Spleen (tissue), 11 donors: ENCODE measurements around the gene CCM2L. TPM values are rescaled to one million over a fixed set of nuclear protein-coding genes. Genes with fewer than 3 reads are reported as not detected.

Experiments
- DNase-seq: peaks from one replicate; pipeline ENCODE4 v3.0.0-alpha.2; 2020
- H3K27ac ChIP-seq, 8 donors: fragments of 200-600 bp; sonication (generic) in 7 of 8; 1 replicate in 4 of 8; 2 replicates in 4 of 8; pipeline versions ENCODE4 v1.5.0 to v1.8.0; 2016 to 2021; ENCODE audit warnings: inconsistent platforms in 4 of 8, mild to moderate bottlenecking in 4 of 8, moderate library complexity in 1 of 8
- H3K27me3 ChIP-seq, 7 donors: fragments of 200-600 bp; sonication (generic) in 6 of 7; replicated peaks in 1 of 7; 1 replicate in 4 of 7; 2 replicates in 3 of 7; pipeline versions ENCODE4 v1.5.0 to v1.8.0; 2016 to 2021; ENCODE audit warnings: inconsistent platforms in 3 of 7, mild to moderate bottlenecking in 1 of 7
- H3K36me3 ChIP-seq, 6 donors: fragments of 200-600 bp; sonication (generic) in 5 of 6; 1 replicate in 4 of 6; 2 replicates in 2 of 6; pipeline versions ENCODE4 v1.5.0 to v1.8.0; 2016 to 2021; ENCODE audit warnings: inconsistent platforms in 2 of 6
- H3K4me1 ChIP-seq, 6 donors: fragments of 200-600 bp; sonication (generic) in 5 of 6; 1 replicate in 3 of 6; 2 replicates in 3 of 6; pipeline versions ENCODE4 v1.5.0 to v1.8.0; 2016 to 2021; ENCODE audit warnings: inconsistent platforms in 3 of 6
- H3K4me3 ChIP-seq, 8 donors: fragments of 200-600 bp; sonication (generic) in 7 of 8; 1 replicate in 4 of 8; 2 replicates in 4 of 8; pipeline versions ENCODE4 v1.5.0 to v1.8.0; 2016 to 2021; ENCODE audit warnings: inconsistent platforms in 4 of 8, mild to moderate bottlenecking in 4 of 8, moderate library complexity in 2 of 8
- H3K9me3 ChIP-seq, 8 donors: fragments of 200-600 bp; sonication (generic) in 7 of 8; 1 replicate in 4 of 8; 2 replicates in 4 of 8; pipeline versions ENCODE4 v1.5.0 to v1.8.0; 2016 to 2021; ENCODE audit warnings: inconsistent platforms in 4 of 8
- POLR2A ChIP-seq, 3 donors: fragments of 450-650 bp; IDR thresholded peaks; one replicate each; pipeline ENCODE4 v1.5.1; 2017; ENCODE audit warnings: antibody characterized with exemption in 3 of 3, mild to moderate bottlenecking in 1 of 3
- POLR2AphosphoS5 ChIP-seq, 3 donors: sonication (generic); formaldehyde crosslinking; IDR thresholded peaks; one replicate each; pipeline ENCODE4 v1.5.1; 2017; ENCODE audit warnings: antibody characterized with exemption in 3 of 3
- WGBS, 5 donors: extraction: QIAGEN DNeasy Blood & Tissue Kit in 3 of 5; methylation state at CpG; one replicate each; pipeline versions ENCODE4 v1.1.5 to v1.1.7; 2013 to 2018; 5-methylcytosine and 5-hydroxymethylcytosine counted together
- intact Hi-C: fragments of 100-400 bp; cut with DNase I; formaldehyde crosslinking; loops from one replicate; pipeline ENCODE4 v1.15.0; 2023; ENCODE audit warnings: low total_unique reads
- polyA plus RNA-seq, 3 donors: library from polyadenylated mRNA; stranded (reverse); fragments of 200-250 nt; gene quantifications; one replicate each; pipeline ENCODE4 v1.2.1, GENCODE V29; 2013
- total RNA-seq, 7 donors: library from RNA; depleted of rRNA in 3 of 7; stranded (reverse); fragments of >200 nt in 3 of 7; fragmentation: NEBNext Ultra II Directional in 4 of 7; extraction: Animal tissue kit (Norgen Biotek cat#: 25700) in 4 of 7; gene quantifications; one replicate each; pipeline versions ENCODE4 v1.1.0 to v1.2.1, GENCODE V29; 2016 to 2021
- TF ChIP-seq, protein P1 (sequence below), 11 experiments: fragments of 200-600 bp in 7 of 11; fragments of 450-650 bp in 4 of 11; sonication (generic) in 4 of 11; IDR thresholded peaks in 8 of 11; conservative IDR thresholded peaks in 3 of 11; 1 replicate in 7 of 11; 2 replicates in 4 of 11; pipeline versions ENCODE4 v1.4.0 to v1.8.0; 2016 to 2021; ENCODE audit warnings: antibody characterized with exemption in 11 of 11, inconsistent platforms in 4 of 11, mild to moderate bottlenecking in 1 of 11
- donor health status: healthy with polysubstance abuse.
- donor health status: DM: no; HTN: no; CAD: no; lungs with moderate emphysema.
- donor health status: DM: no; HTN: no; CAD: no.
- donor health status: Bipolar disorder and iron deficiency.
- donor health status: healthy.
- donor health status: DM: no; HTN: no; CAD: no.
- donor health status: DM: yes; HTN: yes; CAD: no.

CCM2L gene
- total and polyA plus RNA-seq, 10 donors, result 27.6 to 186 (median 135) TPM

DNA sequence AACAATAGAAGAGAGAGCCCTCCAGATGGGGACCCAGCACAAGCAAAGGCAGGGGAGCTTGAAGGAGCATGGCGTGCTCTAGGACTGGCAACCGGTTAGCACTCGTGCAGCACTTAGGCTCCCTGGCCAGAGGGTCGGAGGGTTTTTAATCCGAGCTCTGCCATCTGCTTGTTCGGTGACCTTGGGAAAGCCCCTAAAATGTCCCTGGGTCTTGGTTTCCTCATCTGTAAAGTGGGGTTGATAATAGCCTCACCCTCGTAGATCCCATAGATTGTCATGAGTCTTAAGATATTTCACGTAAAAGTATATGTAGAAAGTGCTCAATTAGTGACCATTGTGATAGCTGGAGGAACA lies 25.2 kb downstream of the CCM2L start:
- intact Hi-C loops, result no loop called here
- H3K36me3 ChIP-seq, result peaks cover 0 to 8% (median 1%) of the 10 kb centered on the region in 6 donors
- TF ChIP-seq POLR2AphosphoS5 (IDR thresholded peaks at IDR 0.05) (no peak), POLR2A (IDR thresholded peaks at IDR 0.05) (no peak)
- TF ChIP-seq, protein P1, sequence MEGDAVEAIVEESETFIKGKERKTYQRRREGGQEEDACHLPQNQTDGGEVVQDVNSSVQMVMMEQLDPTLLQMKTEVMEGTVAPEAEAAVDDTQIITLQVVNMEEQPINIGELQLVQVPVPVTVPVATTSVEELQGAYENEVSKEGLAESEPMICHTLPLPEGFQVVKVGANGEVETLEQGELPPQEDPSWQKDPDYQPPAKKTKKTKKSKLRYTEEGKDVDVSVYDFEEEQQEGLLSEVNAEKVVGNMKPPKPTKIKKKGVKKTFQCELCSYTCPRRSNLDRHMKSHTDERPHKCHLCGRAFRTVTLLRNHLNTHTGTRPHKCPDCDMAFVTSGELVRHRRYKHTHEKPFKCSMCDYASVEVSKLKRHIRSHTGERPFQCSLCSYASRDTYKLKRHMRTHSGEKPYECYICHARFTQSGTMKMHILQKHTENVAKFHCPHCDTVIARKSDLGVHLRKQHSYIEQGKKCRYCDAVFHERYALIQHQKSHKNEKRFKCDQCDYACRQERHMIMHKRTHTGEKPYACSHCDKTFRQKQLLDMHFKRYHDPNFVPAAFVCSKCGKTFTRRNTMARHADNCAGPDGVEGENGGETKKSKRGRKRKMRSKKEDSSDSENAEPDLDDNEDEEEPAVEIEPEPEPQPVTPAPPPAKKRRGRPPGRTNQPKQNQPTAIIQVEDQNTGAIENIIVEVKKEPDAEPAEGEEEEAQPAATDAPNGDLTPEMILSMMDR (IDR thresholded peaks at IDR 0.05 in 8 of 11, conservative IDR thresholded peaks at IDR 0.05 in 3 of 11), result peak in 2 of 11 experiments; percentile 1 to 7
- peaks cover 25 to 100% (median 73%) of the 10 kb centered on the region in 6 donors for H3K4me1 ChIP-seq
- no peak for DNase-seq
- peak overlapping the region in 1 of 8 donors; percentile 34 for H3K4me3 ChIP-seq
- H3K9me3 ChIP-seq, result no peaks in the 10 kb centered on the region
- H3K27ac ChIP-seq, result peak overlapping the region in 7 of 8 donors; percentile 63 to 91 (median 81)
- WGBS, 5 donors, result 51 to 68% (median 56%) methylated on average over 8 of the region's 8 CpGs
- peaks cover 0 to 32% (median 0%) of the 10 kb centered on the region in 7 donors for H3K27me3 ChIP-seq

DNA sequence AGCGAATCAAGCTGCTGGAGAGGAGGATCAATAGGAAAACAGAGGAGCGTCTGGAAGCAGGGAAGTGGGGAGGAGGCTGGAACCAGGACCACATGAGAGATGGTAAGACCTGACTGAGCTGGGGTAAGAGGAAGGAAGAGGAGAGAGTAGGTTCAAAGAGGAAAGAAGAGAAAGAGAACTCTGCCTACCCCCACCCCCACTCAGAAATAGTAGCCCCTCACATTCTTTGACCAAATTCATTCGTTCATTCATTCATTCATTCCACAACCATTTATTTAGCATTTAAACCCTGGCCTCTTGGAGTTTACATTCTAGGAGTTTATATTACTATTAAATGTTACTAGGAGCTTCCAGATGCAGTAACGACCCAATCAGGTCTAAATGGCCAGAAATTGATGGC lies 26.0 kb downstream of the CCM2L start:
- H3K4me1 ChIP-seq, result peaks cover 21 to 100% (median 76%) of the 10 kb centered on the region in 6 donors
- WGBS, 5 donors, result 43 to 70% (median 54%) methylated on average over 4 of the region's 4 CpGs
- intact Hi-C loops, result no loop called here
- no peak for DNase-seq
- peaks cover 0 to 26% (median 0%) of the 10 kb centered on the region in 7 donors for H3K27me3 ChIP-seq
- peak overlapping the region in 1 of 8 donors; percentile 34 for H3K4me3 ChIP-seq
- H3K9me3 ChIP-seq, result no peaks in the 10 kb centered on the region
- no peak for TF ChIP-seq POLR2AphosphoS5 (IDR thresholded peaks at IDR 0.05)
- TF ChIP-seq, protein P1 (IDR thresholded peaks at IDR 0.05 in 8 of 11, conservative IDR thresholded peaks at IDR 0.05 in 3 of 11), result no peak
- no peak for TF ChIP-seq POLR2A (IDR thresholded peaks at IDR 0.05)
- peak overlapping the region in 7 of 8 donors; percentile 63 to 91 (median 81) for H3K27ac ChIP-seq
- peaks cover 0 to 8% (median under 1%) of the 10 kb centered on the region in 6 donors for H3K36me3 ChIP-seq

DNA sequence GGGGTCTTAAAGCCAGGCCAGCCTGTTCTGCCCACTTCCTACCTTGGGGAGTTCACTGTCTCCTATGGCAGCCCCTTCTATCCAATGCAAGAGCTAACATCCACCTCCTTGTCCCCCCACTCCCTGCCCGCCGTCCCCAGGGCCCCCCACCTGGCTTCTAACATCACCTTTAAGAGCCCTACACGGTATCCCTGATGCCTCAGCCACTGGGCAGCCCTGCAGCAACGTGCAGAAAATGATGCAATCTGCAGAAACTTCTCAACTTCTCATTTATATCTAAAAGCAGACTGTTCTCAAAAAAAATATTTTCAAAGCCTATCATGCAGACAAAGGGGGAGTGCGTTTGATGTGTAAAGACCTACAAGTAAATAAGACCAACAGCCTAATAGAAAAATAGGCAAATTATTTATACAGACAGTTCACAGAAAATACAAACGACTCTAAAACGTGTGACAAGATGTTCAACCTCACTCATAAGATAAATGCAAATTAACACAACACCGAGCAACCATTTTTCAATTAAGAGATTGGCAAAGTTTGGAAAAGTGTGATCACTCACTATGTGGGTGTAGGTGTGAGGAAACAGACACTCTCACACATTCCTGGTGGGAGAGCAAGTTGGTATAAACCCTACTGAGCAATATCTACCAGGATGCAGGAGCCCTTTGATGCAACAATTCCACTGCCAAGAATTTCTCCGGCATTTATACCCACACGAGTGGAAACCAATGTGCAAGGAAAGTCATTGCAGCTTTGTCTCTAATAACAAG lies 26.7 kb downstream of the CCM2L start:
- Histone ChIP-seq H3K27ac (peak overlapping the region in 6 of 8 donors; percentile 70 to 91 (median 83)), H3K4me1 (peaks cover 20 to 100% (median 75%) of the 10 kb centered on the region in 6 donors), H3K4me3 (peak overlapping the region in 1 of 8 donors; percentile 8), H3K36me3 (peaks cover 0 to 5% (median 0%) of the 10 kb centered on the region in 6 donors), H3K9me3 (no peaks in the 10 kb centered on the region), H3K27me3 (peaks cover 0 to 21% (median 0%) of the 10 kb centered on the region in 7 donors)
- DNase-seq, result no peak
- WGBS, 5 donors, result 45 to 71% (median 57%) methylated on average over 10 of the region's 10 CpGs
- TF ChIP-seq POLR2AphosphoS5 (IDR thresholded peaks at IDR 0.05) (no peak), POLR2A (IDR thresholded peaks at IDR 0.05) (no peak)
- TF ChIP-seq, protein P1 (IDR thresholded peaks at IDR 0.05 in 8 of 11, conservative IDR thresholded peaks at IDR 0.05 in 3 of 11), result no peak
- intact Hi-C loops, result no loop called here

DNA sequence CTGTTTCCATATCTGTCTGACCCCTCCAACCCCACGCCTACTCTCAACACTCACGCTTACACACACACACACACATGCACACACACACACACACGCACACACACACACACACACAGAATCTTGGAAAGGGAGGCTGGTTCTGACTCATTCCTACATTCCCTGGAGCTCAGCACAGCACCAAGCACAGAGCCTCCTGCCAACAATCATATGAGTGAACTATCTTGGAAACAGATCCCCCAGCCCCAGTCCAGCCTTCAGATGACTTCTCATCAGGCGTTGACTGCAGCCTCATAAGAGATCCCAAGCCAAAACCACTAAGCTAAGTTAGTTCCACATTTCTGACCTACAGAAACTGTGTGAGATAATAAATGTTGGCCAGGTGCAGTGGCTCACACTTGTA lies 27.7 kb downstream of the CCM2L start:
- H3K9me3 ChIP-seq, result no peaks in the 10 kb centered on the region
- H3K27ac ChIP-seq, result peak overlapping the region in 5 of 8 donors; percentile 22 to 91 (median 85)
- peaks cover 16 to 100% (median 68%) of the 10 kb centered on the region in 6 donors for H3K4me1 ChIP-seq
- WGBS, 5 donors, result 42 to 86% (median 71%) methylated on average over 4 of the region's 4 CpGs
- no peaks in the 10 kb centered on the region for H3K36me3 ChIP-seq
- TF ChIP-seq POLR2A (IDR thresholded peaks at IDR 0.05), result no peak
- no peak for TF ChIP-seq POLR2AphosphoS5 (IDR thresholded peaks at IDR 0.05)
- TF ChIP-seq, protein P1 (IDR thresholded peaks at IDR 0.05 in 8 of 11, conservative IDR thresholded peaks at IDR 0.05 in 3 of 11), result no peak
- no peak overlapping the region for H3K4me3 ChIP-seq
- no peak for DNase-seq
- peaks cover 0 to 21% (median 0%) of the 10 kb centered on the region in 7 donors for H3K27me3 ChIP-seq
- intact Hi-C loops, result no loop called here
